ENCODE results near the gene ZSWIM2.

The ZSWIM2 gene

DNA sequence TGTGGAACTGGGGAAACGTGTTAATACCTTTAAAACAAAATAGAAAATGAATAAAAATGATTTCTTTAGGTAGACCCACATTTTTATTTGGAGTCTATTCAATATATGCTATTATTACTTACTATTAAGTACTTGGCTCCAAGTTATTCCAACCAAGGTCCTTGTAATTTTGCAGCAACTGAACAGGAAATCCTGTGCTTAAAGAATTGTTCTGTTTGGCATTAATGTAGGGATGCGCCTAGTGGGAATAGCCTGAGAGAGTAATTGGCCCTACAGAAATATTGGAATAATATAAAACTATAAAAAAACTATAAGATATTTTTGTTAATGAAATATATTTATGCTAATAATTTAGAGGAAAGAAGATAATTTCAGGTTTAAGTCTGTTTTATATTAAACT lies 22.9 kb upstream of the ZSWIM2 start:
- ATAC-seq (ENCODE audit: low read depth): no peak
- Histone ChIP-seq H3K9me3 (ENCODE audit: severe bottlenecking) (no peaks in the 10 kb centered on the region), H3K4me1 (ENCODE audit: insufficient read depth, poor library complexity, severe bottlenecking) (no peaks in the 10 kb centered on the region), H3K4me3 (ENCODE audit: severe bottlenecking) (no peak overlapping the region), H3K27me3 (ENCODE audit: insufficient read depth, poor library complexity, severe bottlenecking) (no peaks in the 10 kb centered on the region), H3K27ac (ENCODE audit: poor library complexity, severe bottlenecking) (no peak overlapping the region), H3K36me3 (ENCODE audit: low read depth) (no peaks in the 10 kb centered on the region)
- TF ChIP-seq, protein P1, sequence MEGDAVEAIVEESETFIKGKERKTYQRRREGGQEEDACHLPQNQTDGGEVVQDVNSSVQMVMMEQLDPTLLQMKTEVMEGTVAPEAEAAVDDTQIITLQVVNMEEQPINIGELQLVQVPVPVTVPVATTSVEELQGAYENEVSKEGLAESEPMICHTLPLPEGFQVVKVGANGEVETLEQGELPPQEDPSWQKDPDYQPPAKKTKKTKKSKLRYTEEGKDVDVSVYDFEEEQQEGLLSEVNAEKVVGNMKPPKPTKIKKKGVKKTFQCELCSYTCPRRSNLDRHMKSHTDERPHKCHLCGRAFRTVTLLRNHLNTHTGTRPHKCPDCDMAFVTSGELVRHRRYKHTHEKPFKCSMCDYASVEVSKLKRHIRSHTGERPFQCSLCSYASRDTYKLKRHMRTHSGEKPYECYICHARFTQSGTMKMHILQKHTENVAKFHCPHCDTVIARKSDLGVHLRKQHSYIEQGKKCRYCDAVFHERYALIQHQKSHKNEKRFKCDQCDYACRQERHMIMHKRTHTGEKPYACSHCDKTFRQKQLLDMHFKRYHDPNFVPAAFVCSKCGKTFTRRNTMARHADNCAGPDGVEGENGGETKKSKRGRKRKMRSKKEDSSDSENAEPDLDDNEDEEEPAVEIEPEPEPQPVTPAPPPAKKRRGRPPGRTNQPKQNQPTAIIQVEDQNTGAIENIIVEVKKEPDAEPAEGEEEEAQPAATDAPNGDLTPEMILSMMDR (IDR thresholded peaks at IDR 0.05; ENCODE audit: poor library complexity, severe bottlenecking): no peak
- DNase-seq (ENCODE audit: low spot score): no peak

DNA sequence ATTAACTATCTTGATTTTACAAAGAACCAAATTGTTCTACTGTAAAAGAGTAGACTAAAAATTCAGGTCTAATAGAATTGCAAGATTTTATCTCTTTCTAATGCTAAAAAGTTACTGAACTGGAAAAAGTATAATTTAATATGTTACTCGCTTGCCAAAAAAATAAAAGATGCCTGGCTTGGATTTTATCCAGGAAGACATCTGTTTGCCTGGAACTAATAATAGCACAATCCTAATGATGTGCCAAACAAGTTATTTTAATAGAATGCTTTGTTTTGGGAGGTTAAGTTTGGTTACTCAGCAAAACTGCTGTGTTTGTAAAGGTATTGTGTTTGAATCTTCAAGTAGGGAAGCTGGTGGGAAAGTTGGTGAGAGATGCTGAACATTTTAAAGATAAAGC lies 19.4 kb upstream of the ZSWIM2 start:
- H3K4me3 ChIP-seq (ENCODE audit: severe bottlenecking): no peak overlapping the region
- H3K4me1 ChIP-seq (ENCODE audit: insufficient read depth, poor library complexity, severe bottlenecking): no peaks in the 10 kb centered on the region
- H3K27ac ChIP-seq (ENCODE audit: poor library complexity, severe bottlenecking): no peak overlapping the region
- TF ChIP-seq, protein P1 (IDR thresholded peaks at IDR 0.05; ENCODE audit: poor library complexity, severe bottlenecking): no peak
- no peak for ATAC-seq (ENCODE audit: low read depth)
- H3K9me3 ChIP-seq (ENCODE audit: severe bottlenecking): no peaks in the 10 kb centered on the region
- H3K27me3 ChIP-seq (ENCODE audit: insufficient read depth, poor library complexity, severe bottlenecking): no peaks in the 10 kb centered on the region
- H3K36me3 ChIP-seq (ENCODE audit: low read depth): no peaks in the 10 kb centered on the region
- DNase-seq (ENCODE audit: low spot score): no peak

DNA sequence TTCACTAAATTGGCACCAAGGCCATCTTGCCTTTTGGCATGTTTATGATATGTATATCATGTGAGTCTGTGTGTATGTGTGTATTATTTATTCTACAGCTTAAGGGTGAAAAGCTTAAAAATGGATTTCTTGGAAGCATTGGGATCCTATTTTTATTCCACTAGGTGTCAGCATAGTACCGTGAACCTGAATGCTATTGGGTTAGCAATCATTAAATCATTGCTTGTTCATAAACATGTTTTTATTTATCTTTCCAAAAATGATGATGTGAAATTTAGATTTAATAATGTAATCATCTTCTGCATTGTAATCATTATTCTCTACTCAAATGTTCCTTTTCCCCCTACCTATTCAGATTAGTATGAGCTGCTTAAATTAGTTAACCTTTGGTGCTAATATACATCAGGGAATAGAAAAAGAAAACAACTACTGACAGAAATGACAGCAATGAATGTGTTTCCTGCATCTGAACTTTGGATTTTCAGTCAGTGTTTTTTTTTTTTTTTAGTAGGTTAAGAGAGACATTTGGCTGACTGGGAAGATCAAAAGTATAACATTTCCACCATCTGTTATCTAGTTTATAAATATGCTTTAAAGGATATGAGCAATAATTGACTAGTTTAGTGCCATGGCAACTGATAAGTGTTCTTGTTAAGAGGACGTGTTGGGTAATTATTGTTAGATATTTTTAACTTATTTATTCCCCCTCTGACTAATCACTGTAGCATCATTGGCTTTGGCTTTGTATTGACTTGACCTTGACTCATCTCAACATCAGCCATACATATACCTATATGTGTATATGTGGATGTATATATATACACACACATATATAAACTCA lies 14.1 kb upstream of the ZSWIM2 start:
- DNase-seq (ENCODE audit: low spot score) (no peak), ATAC-seq (ENCODE audit: low read depth) (peak; percentile 73)
- Histone ChIP-seq H3K27ac (ENCODE audit: poor library complexity, severe bottlenecking) (no peak overlapping the region), H3K9me3 (ENCODE audit: severe bottlenecking) (no peaks in the 10 kb centered on the region), H3K4me1 (ENCODE audit: insufficient read depth, poor library complexity, severe bottlenecking) (no peaks in the 10 kb centered on the region), H3K4me3 (ENCODE audit: severe bottlenecking) (no peak overlapping the region), H3K36me3 (ENCODE audit: low read depth) (no peaks in the 10 kb centered on the region), H3K27me3 (ENCODE audit: insufficient read depth, poor library complexity, severe bottlenecking) (no peaks in the 10 kb centered on the region)
- TF ChIP-seq, protein P1 (IDR thresholded peaks at IDR 0.05; ENCODE audit: poor library complexity, severe bottlenecking): peak; percentile 87

DNA sequence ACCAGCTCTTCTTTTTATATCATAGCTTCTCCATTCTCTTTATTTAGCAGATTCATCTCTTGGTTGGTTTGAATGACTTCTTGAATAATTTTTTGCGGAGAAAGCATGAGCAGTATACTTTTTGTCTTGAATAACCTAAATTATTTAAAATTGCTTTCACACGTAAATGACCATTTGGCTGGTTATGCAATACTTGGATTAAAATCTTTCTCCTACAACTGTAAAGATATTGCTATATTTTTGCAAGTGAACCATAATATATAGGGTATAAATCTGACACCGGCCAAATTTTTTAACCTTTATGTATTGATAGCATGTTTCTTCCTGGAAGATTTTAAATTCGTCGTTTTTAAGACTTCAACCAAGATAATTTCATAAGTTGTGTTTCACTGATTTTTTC lies 6.2 kb upstream of the ZSWIM2 start:
- H3K9me3 ChIP-seq (ENCODE audit: severe bottlenecking): no peaks in the 10 kb centered on the region
- no peak overlapping the region for H3K27ac ChIP-seq (ENCODE audit: poor library complexity, severe bottlenecking)
- ATAC-seq (ENCODE audit: low read depth) (no peak), DNase-seq (ENCODE audit: low spot score) (no peak)
- H3K4me3 ChIP-seq (ENCODE audit: severe bottlenecking): no peak overlapping the region
- TF ChIP-seq, protein P1 (IDR thresholded peaks at IDR 0.05; ENCODE audit: poor library complexity, severe bottlenecking): no peak
- H3K27me3 ChIP-seq (ENCODE audit: insufficient read depth, poor library complexity, severe bottlenecking): no peaks in the 10 kb centered on the region
- H3K4me1 ChIP-seq (ENCODE audit: insufficient read depth, poor library complexity, severe bottlenecking): no peaks in the 10 kb centered on the region
- H3K36me3 ChIP-seq (ENCODE audit: low read depth): no peaks in the 10 kb centered on the region

DNA sequence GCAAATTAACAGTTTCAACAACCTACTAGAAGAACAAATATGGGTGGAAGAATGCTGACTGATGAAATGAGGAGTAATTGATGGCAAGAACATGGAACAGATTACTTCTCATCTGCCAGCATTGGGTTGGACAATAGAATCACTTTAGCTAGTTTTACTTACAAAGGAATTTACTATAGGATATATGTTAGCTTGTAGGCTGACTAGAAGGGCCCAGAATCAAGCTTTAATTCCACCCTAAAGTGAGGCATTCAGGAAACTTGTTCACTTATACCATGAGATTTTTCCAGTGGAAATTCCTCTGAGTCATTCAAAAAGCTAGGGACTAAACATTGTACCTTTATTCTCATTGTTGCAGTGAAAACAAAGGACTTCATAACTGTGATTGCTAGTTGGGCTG lies 5.0 kb upstream of the ZSWIM2 start:
- Histone ChIP-seq H3K27me3 (ENCODE audit: insufficient read depth, poor library complexity, severe bottlenecking) (no peaks in the 10 kb centered on the region), H3K9me3 (ENCODE audit: severe bottlenecking) (no peaks in the 10 kb centered on the region), H3K4me3 (ENCODE audit: severe bottlenecking) (no peak overlapping the region), H3K36me3 (ENCODE audit: low read depth) (no peaks in the 10 kb centered on the region), H3K4me1 (ENCODE audit: insufficient read depth, poor library complexity, severe bottlenecking) (no peaks in the 10 kb centered on the region), H3K27ac (ENCODE audit: poor library complexity, severe bottlenecking) (no peak overlapping the region)
- ATAC-seq (ENCODE audit: low read depth) (no peak), DNase-seq (ENCODE audit: low spot score) (no peak)
- TF ChIP-seq, protein P1 (IDR thresholded peaks at IDR 0.05; ENCODE audit: poor library complexity, severe bottlenecking): no peak

Data from RWPE2 (cell line).